Measurements from ENCODE around the gene CPNE5.
A peak's percentile ranks its signal among the peaks of the same experiment; 100 is the strongest.
"Not testable (repeated sequence)": the region's sequence is repeated elsewhere in the genome, so short reads cannot be mapped to it uniquely, and the experiment has no call there.

The CPNE5 gene

GRCh38 chr6:36725581-36725980 is 113.7 kb downstream of the CPNE5 start:
- DNase-seq (ENCODE audit: low read depth in 3 of 3), result no peak

- DNase-seq (ENCODE audit: low read depth in 3 of 3), result peak in 1 of 3 experiments; percentile 33
These were observed 114.5 kb downstream of the CPNE5 start for GRCh38 chr6:36724514-36725390.

- DNase-seq (ENCODE audit: low read depth in 3 of 3), result not testable (repeated sequence)
These were observed 115.3 kb downstream of the CPNE5 start for GRCh38 chr6:36723992-36724391.

- no peak for DNase-seq (ENCODE audit: low read depth in 3 of 3)
These were observed 116.4 kb downstream of the CPNE5 start for GRCh38 chr6:36722879-36723278.

- no peak for DNase-seq (ENCODE audit: low read depth in 3 of 3)
These were observed 116.9 kb downstream of the CPNE5 start for GRCh38 chr6:36722365-36722764.

- no peak for DNase-seq (ENCODE audit: low read depth in 3 of 3)
These were observed 117.7 kb downstream of the CPNE5 start for GRCh38 chr6:36721369-36722140.

- no peak for DNase-seq (ENCODE audit: low read depth in 3 of 3)
These were observed 118.7 kb downstream of the CPNE5 start for GRCh38 chr6:36720251-36721141.

GRCh38 chr6:36719126-36719525 is 120.1 kb downstream of the CPNE5 start:
- no peak for DNase-seq (ENCODE audit: low read depth in 3 of 3)

GRCh38 chr6:36718560-36718959 is 120.7 kb downstream of the CPNE5 start:
- DNase-seq (ENCODE audit: low read depth in 3 of 3), result no peak

GRCh38 chr6:36717871-36718540 is 121.2 kb downstream of the CPNE5 start:
- no peak for DNase-seq (ENCODE audit: low read depth in 3 of 3)

- DNase-seq (ENCODE audit: low read depth in 3 of 3), result no peak
These were observed 121.9 kb downstream of the CPNE5 start for GRCh38 chr6:36717231-36717825.

GRCh38 chr6:36716476-36717093 is 122.7 kb downstream of the CPNE5 start:
- no peak for DNase-seq (ENCODE audit: low read depth in 3 of 3)

GRCh38 chr6:36715469-36715868 is 123.8 kb downstream of the CPNE5 start:
- no peak for DNase-seq (ENCODE audit: low read depth in 3 of 3)

GRCh38 chr6:36714511-36714910 is 124.7 kb downstream of the CPNE5 start:
- DNase-seq (ENCODE audit: low read depth in 3 of 3), result no peak

GRCh38 chr6:36713846-36714245 is 125.4 kb downstream of the CPNE5 start:
- no peak for DNase-seq (ENCODE audit: low read depth in 3 of 3)

GRCh38 chr6:36712816-36713215 is 126.4 kb downstream of the CPNE5 start:
- DNase-seq (ENCODE audit: low read depth in 3 of 3), result no peak

- DNase-seq (ENCODE audit: low read depth in 3 of 3), result no peak
These were observed 132.9 kb downstream of the CPNE5 start for GRCh38 chr6:36706339-36706738.

GRCh38 chr6:36704961-36705577 is 134.2 kb downstream of the CPNE5 start:
- not testable (repeated sequence) for DNase-seq (ENCODE audit: low read depth in 3 of 3)

GRCh38 chr6:36703982-36704381 is 135.3 kb downstream of the CPNE5 start:
- DNase-seq (ENCODE audit: low read depth in 3 of 3), result no peak

- no peak for DNase-seq (ENCODE audit: low read depth in 3 of 3)
These were observed 136.1 kb downstream of the CPNE5 start for GRCh38 chr6:36703081-36703606.
